Measurements from ENCODE around the gene TMED1.

Gene TMED1

DNA sequence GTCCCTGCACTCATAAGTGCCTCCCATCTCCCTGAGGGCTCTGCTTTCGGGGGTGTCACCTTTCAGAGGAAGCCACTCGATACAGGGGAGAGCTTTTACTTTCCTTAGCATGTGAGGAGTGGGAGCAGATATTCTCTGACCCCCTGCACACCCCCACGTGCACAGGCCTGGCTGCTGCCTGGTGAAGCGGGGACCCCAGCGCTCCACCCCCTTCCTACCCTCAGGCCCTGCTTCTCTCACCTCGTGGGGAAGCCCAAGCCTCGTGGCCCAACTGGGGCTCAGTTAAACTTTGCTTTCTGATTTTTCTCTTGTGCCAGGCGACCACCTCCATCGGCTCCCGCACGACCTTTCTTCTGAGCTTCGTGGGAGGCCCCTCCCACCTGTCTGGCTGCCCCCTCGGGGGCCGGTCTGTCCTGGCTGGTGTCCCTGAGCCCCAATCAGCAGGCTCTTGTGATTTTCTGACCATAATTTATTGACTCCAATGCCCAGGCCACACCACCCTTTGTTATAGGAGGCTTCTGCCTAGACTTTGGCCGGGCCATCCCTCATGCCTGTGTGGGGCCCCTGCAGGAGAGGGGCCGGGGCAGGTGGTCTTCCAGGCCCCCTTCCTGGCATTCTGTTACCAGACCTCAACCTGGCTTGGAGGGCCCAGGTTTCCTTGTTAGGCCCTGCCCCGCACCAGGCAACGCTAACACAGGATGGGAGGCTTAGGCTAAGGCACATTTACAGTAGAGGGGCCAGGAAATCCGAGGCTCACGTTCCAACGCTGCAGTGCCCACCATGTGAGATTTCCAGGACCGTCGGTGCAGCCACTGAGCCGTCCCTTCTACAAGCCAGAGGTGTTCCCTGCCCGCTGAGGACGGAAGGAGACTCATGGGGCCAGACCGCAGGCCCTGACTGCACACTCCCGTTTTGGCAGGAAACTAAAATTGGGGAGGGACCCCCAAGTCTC is 3.7 kb downstream of the TMED1 start:
- DNase-seq (ENCODE audit: low read depth): no peak

DNA sequence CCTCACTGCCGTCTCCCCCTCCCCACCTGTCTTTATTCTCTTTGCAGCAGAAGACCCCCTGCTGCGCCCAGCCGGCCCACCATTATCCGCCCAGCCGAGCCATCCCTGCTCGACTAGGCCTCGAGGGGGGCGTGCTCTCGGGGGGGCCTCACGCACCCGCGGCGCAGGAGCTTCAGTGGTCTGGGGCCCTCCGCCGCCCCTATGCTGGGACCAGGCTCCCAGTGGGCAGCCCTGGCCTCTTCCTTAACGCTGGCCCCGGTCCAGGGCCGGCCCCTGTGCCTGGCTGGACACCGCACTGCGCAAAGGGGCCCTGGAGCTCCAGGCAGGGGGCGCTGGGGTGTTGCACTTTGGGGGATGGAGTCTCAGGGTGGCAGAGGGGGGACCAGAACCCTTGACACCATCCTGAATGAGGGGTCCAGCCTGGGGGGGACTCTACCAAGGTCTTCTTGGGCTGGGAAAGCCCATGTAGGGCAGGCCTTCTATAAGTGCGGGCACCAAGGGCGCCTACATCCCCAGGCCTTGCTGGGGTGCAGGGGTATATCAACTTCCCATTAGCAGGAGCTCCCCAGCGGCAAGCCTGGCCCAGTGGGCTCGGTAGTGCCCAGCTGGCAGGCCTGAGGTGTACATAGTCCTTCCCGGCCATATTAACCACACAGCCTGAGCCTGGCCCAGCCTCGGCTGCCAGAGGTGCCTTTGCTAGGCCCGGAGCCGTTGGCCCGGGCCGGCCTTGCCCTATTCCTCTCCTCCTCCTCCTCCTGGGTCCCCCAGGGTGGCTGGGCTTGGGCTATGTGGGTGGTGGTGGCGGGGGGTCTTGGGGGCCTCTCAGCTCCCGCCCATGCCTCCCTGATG is 4.9 kb downstream of the TMED1 start:
- DNase-seq (ENCODE audit: low read depth): no peak

DNA sequence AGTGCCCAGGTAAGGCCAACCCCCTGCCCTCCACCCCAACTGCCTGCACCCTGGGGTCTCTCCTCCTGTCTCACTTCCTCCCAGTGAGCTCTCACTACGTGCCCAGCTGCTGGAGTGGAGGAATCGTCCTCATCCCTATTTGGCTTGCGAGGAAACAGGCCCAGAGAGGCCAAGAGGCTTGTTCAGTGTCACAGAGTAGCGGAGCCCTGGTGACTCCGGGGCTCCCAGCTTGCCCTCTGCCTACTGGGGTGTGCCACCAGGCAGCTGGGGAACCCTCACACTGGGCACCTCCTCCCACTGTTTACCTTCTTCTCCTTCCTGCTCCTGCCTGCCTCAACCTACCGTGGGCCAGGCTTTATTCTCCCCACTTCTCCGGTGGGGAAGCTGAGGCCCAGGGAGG is 5.6 kb downstream of the TMED1 start:
- no peak for DNase-seq (ENCODE audit: low read depth)

DNA sequence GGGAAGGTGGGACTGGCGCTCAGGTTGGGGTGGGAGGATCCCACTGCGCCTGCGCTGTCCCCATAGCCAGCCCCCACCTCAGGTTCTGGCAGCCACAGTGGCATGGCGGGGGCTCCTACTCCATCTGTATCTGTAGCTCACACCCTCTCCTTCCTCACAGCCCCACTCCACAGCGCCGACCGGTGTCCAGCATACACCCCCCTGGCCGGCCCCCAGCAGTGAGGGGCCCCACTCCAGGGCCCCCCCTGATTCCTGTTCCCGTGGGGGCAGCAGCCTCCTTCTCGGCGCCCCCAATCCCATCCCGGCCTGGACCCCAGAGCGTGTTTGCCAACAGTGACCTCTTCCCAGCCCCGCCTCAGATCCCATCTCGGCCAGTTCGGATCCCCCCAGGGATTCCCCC is 6.0 kb downstream of the TMED1 start:
- DNase-seq (ENCODE audit: low read depth): no peak

DNA sequence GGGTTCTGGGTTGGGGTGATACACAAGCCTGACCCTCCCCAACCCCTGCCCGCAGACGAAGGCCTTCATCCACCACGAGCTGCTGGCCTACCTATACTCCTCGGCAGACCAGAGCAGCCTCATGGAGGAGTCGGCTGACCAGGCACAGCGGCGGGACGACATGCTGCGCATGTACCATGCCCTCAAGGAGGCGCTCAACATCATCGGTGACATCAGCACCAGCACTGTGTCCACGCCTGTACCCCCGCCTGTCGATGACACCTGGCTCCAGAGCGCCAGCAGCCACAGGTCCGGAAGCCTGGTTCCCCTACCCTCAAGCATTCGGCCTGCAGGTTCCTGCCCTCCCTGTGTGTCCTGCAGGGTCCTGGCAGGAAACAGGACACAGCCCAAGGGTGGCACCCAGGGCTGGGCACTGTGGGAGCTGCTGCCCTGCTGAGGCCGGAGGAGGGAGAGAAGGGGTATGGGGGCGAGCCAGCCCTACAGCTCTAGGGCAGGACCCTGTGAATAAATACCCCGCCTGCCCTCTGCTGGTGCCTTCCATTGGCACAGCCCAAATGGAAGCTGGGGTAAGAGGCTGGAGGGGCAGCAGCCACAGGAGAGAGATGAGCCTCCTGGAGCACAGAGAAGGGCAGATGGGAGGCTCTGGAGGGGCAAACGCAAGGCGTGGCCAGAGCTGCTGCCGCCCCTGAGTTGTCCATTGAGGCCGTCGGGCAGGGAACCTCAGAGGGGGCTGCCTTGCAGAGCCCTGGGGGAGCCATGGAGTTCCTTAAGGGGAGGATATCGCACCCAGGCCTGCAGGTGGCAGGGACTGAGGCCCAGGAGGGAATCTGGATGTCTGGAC is 6.8 kb downstream of the TMED1 start:
- no peak for DNase-seq (ENCODE audit: low read depth)

DNA sequence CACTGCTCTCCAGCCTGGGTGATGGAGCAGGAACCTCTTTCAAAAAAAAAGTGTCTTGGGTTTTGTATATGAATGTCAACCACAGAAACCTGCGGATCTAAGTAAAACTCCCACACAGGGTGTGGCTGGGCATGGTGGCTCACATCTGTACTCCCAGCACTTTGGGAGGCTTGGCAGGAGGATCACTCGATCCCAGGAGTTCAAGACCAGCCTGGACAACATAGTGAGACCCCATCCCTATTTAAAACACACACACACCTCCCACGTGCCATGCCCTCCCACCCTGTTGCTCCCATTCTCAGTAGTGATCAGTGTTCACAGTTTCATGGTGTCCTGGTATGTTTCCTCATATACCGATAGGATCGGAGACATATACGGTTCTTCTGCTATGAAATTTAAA is 9.2 kb downstream of the TMED1 start:
- no peak for DNase-seq (ENCODE audit: low read depth)

DNA sequence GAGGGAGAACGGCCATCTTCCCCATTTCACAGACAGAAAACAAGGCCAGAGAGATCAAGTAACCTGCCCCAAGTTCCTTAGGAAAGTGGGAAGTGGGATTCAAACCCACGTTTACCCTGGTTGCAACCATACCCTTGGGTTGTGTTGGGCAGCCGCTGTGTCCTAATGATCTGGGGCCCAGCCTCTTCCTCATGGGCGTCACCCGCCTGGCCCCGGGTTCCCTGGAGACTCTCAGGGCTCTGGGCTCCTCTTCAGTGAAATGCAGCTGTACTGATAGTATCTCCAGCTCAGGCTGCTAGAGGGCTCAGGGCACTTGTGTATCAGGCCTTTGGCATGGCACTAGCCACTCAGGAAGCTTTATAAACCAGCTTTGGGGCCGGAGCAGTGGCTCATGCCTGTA is 9.8 kb downstream of the TMED1 start:
- no peak for DNase-seq (ENCODE audit: low read depth)

DNA sequence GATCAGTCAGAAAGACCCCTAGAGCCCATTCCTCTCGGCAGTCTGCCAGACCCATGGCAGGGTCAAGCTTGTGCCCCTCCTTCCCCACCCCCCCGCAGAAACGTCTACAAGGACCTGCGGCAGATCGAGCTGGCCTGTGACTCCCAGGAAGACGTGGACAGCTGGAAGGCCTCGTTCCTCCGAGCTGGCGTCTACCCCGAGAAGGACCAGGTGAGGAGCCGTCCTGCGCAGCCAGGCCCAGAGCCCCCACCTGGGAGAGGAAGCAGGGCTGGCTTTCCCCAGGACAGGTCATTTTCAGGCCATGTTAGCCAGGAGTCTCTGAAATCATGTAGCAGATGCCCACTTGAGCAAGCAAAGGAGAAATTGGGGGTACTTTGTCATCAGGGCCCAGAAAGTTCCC is 12.3 kb downstream of the TMED1 start:
- no peak for DNase-seq (ENCODE audit: low read depth)

DNA sequence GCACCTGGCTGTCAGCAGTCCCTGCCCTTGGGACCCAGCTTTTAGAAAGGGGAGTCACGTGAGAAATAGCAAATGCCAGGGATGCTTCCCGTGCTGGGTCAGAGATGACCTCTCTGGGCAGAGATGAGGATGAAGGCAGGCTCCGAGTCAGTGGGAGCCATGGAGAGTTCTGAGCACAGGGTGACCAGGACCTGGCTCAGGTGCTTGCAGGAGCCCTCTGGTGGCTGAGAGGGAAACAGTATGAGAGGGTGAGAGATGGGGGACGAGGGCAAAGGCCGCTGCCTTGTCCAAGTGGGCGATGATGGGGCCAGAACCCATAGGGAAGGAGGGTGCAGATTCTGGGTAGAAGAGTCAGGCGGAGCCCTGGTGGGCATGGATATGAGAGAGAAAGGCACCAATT is 15.8 kb downstream of the TMED1 start:
- DNase-seq (ENCODE audit: low read depth): no peak

DNA sequence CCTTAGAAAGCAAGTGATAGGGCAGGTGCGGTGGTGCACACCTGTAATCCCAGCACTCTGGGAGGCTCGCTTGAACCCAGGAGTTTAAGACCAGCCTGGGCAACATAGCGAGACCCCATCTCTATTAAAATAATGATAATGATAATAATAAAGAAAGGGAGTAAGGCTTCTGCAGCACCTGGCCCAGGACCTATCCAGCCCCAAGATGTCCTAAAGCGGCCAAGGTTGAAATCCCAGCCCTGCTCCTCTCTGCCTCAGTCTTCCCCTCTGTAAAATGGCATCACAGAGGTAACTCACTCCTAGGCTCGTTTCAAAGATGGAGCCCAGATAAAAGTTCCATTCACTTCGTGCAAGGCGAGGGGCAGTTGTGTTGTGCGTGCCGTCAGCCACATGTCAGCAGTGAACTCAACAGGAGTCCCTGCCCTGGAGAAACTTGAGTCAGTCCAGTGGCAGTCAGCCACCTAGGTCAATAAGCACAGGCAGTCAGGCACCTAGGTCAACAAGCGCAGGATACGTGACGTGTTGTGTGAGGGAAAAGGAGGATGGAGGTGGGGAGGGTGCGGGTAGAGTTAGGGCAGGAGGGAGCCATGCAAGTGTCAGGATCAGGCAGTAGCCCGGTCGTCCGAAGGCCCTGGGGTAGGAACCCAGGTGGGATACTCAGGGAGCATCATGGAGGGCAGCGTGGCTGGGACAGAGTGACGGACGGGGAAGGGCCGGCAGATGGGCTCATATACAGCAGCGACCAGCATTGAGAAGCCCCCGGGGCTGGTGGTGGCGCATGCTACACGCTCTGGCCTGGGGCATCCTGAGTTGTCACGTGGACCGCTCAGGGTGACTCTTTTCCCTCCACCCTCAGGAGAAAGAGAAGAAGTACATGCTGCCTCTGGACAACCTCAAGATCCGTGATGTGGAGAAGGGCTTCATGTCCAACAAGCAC is 16.6 kb downstream of the TMED1 start:
- DNase-seq (ENCODE audit: low read depth): no peak

DNA sequence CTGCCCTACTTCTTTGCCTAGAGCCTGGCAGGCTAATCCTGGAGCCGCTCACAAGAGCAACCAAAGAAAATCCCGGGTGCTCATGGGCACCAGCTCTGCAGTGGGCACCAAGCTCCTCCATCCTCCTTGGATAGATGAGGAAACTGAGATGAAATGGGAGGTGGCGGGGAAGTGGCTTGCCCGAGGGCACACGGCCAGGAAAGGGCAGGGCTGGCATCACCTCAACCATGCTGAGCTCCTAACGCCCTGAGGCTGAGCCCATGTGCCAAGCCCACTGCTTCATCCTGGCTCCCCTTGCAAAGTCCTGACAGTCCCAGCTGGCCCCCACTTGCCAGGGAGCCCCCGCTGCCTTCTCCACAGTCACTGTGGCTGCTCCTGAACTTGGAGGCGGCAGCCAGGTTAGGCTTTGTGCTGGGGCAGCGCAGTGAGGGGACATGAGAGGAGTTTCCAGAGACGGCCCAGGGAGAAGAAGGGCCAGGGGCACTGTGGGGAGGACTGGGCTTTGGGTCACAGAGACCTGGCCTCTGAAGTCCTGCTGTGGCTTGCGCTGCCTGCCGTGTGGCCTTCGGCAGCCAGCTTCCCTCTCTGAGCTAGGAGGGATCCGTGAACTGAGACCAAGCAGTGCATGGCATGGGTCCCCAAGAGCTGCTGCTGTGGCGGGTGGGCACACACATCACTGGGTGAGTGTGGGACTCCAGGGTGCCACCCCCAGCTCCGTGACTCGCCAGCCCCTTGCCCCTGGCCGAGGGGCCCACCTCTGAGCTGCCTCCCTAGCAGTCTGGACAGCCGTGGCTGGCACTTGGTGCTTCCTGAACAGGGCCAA is 17.5 kb downstream of the TMED1 start:
- DNase-seq (ENCODE audit: low read depth): no peak

DNA sequence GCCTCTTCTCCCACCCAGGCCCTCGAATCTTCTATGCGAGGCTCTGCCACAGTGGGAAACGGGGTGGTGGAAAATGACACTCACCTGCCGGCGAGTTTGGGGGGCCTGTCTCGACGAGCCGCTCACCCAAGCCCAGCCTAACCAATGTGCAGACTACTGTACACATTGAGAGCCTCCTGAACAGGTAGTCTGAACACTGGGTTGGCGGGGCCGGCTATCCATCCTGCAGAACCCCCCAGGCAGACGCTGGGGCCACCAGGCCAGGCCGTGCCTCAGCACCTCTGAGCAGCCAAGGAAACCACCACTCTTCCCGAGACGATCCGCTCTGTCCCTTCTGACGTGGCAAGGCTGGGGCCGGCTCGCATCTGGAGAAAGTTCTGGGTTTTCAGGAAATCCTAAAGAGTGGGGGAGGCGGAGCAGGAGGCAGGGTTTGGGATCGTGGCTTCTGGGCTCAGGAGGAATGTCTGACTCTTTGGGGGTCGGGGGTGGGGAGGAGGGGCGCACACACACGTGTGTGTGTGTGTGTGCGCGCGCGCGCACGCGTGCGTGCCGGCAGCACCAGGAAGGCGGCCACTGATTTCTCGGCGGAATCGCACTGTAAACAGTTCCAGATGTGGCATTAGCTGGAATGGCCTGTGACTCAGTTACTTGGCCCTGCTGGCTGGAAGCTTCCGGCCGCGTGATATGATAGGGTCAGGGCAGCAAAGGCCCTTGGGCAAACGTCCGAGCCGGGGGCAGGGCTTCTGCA is 18.5 kb downstream of the TMED1 start:
- DNase-seq (ENCODE audit: low read depth): no peak

DNA sequence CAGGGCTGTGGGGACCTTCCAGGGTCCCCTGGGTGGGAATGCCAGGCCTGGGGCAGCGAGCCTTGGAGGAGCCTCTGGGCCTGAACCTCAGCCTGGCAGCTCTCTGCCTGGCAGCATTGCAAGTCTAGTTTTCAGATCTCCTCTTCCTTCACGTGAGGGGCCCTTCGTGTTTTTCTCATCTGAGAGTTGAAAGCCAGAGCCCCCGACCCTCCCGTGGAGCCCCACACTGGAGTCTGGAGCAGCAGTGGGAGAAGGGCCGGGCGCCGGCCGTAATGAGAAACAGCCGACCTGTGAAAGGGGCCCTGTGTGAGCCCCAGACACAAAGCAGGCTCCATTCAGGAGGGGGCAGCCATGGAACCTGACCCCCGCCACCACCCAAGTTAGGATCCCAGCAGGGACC is 19.3 kb downstream of the TMED1 start:
- DNase-seq (ENCODE audit: low read depth): no peak

DNA sequence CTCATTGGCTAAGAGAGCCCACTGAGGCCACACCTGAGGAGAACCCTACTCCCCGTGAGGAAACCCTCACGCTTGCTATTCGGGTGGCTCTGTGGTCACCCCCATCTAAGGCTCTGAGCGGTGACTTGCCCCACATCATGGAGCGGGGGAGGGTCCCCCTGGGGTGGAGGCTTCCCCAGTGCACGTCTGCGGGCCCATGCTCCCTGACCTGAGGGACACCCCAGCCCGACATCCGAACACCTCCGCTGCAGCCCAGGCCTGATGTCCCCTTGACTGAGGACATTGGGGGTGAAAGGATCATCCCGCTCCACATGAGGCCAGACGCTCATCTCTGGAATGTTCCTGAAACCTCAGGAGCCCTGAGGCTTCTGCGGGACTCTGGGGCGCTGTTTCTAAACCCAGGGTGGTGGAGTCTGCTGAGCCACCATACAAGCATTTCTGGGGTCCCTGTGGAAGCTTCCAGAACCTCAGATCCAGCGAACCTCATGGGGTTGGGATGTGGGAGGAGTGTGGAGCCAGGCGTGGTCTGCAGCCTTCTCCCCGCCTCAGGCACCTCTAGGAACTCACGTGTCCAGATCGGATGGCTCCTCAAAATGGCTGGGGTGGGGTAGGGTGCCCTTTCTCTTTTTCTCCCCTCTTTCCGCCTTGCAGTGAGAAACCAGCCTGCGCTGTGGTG is 19.9 kb downstream of the TMED1 start:
- no peak for DNase-seq (ENCODE audit: low read depth)

DNA sequence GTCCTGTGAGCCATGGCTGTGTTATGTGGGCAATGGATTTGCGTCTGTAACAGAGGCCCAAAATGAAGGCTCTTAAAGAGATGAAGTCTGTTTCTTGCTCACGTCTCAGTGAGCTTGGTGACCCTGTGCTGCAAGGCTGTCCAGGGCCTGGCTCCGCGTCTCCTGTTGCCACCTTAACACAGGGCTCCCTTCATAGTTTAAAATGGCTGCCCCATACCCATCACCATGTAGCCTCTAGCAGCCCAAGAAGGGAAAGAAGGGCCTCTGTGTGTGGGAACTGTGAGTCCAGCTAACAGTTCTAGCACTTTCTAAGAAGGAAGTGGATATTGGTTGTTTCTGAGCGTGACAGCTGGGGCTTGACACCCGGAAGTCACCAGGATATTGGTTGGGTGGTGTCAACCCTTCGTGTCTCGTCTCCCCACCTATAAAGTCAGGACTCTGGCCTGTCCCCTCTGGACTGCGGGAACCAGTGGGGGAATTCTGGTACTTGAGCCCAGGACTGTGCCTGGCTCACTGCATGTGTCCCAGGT is 20.9 kb downstream of the TMED1 start:
- DNase-seq (ENCODE audit: low read depth): no peak

DNA sequence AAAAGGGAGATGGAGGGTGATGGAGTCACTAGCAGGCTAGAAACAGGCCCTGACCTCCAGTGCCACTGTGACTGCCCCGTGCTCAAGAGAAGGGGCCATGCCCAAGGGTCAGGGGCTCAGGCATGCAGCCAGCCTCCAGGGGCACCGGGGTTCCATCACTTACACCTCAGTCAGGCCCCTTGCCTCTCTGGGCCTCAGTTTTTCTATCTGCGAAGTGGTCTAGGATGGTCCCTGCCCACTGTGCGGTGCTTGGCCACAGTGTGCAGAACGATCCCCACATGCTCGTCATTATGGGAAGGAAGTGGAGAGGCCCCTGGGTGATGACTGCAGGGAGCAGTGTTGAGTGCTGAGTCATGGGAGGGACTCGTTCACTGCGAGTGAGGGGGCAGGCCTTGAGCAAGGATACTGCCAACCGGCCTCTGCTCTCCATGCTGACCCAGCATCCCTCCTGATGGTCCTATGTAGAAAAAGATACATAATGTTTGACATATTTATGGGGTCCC is 23.1 kb downstream of the TMED1 start:
- no peak for DNase-seq (ENCODE audit: low read depth)

DNA sequence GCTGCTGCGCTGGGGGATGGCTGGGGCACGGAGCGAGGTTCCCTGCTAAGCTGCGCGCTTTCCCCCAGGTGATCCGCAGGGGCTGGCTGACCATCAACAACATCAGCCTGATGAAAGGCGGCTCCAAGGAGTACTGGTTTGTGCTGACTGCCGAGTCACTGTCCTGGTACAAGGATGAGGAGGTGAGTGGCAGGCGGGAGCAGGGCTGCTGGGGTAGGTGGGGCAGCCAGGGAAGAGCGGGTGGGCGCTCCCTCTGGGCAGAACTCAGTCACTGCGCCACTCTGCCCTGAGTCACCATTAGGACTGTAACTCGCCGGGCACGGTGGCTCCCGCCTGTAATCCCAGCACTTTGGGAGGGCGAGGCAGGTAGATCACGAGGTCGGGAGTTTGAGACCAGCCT is 23.8 kb downstream of the TMED1 start:
- DNase-seq (ENCODE audit: low read depth): no peak

DNA sequence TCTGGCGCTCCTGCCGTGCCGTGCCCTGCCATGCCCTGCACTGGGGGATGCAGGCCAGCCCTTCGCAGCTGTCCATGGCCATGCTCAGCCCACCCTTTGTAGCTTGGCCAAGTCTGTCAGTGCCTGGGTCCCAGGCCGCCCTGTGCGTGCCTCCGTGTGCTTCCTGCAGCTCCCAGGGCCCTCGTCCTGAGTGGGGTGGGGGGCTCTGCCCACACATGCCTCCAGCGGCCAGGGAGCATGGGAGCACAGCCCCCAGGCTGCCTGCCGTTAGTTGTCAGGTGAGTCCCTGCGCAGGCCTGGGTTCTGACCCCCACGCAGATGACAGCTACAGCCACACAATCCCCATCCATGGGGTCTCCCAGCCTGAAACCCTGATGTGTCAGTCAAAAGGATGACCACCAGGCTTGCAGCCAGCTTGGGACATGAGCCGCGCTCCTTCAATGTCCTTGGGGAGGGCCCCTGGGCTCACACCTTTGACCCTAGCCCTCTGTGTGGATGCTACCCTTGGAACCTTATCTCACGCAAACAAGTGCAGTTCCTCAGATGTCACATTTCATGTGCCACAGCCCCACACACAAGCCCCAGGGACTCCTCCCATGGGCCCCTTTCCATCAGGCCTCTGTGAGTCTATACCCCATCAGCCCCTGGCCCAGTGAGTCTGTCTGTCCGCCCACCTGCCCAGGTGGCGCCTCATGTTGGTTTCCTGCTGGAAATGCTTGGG is 24.5 kb downstream of the TMED1 start:
- no peak for DNase-seq (ENCODE audit: low read depth)
